GM10248 (cell line): ENCODE results near the gene ZNF805.
A peak's percentile ranks its signal among the peaks of the same experiment; 100 is the strongest.

Experiments
- CTCF ChIA-PET: fragments of 300-600 bp; sonication (Branson Sonifier 250); formaldehyde crosslinking; extraction: SDS; loops from one replicate; lab custom pipeline; 2021; ENCODE audit warnings: antibody characterized with exemption; lab: Yijun Ruan, JAX
- POLR2A ChIA-PET: fragments of 350-650 bp; sonication (Branson Sonifier 250); formaldehyde crosslinking; extraction: SDS; loops from one replicate; lab custom pipeline; 2020; ENCODE audit warnings: antibody characterized with exemption; lab: Yijun Ruan, JAX
- DNase-seq: peaks from one replicate; pipeline ENCODE4 v3.0.0; 2012; ENCODE audit errors: extremely low spot score
- CTCF ChIP-seq: IDR thresholded peaks from 2 replicates; pipeline ENCODE4 v1.5.1; 2012; ENCODE audit warnings: mild to moderate bottlenecking, low read depth; ENCODE audit errors: extremely low read depth, missing control alignments, control extremely low read depth

Gene ZNF805

GRCh38 chr19:57262044-57262443 is 21.6 kb downstream of the ZNF805 start:
- DNase-seq, result no peak
- CTCF ChIA-PET, result interaction anchor here (0.8 to 1.5 kb wide), 2 partner anchors 10 kb away, joined by 3 read pairs; no protein-coding TSS in a partner anchor
- POLR2A ChIA-PET, result no interaction called here
- TF ChIP-seq CTCF, result no peak

- TF ChIP-seq CTCF, result no peak
- POLR2A ChIA-PET, result no interaction called here
- no peak for DNase-seq
- CTCF ChIA-PET, result interaction anchor here (1.0 to 1.5 kb wide), 2 partner anchors 11 to 21 kb away, joined by 3 read pairs; no protein-coding TSS in a partner anchor
These were observed 22.9 kb downstream of the ZNF805 start for GRCh38 chr19:57263244-57263741.

- peak; percentile 23 for DNase-seq
- POLR2A ChIA-PET, result no interaction called here
- no peak for TF ChIP-seq CTCF
- CTCF ChIA-PET, result no interaction called here
These were observed 26.9 kb downstream of the ZNF805 start for GRCh38 chr19:57267291-57267690.

GRCh38 chr19:57269515-57270250 is 29.3 kb downstream of the ZNF805 start:
- DNase-seq, result no peak

GRCh38 chr19:57271280-57271679 is 30.8 kb downstream of the ZNF805 start:
- no peak for TF ChIP-seq CTCF
- ChIA-PET POLR2A (no interaction called here), CTCF (no interaction called here)
- DNase-seq, result no peak

More at GRCh38 chr19:57269515-57270250, 29.3 kb downstream of the ZNF805 start:
- POLR2A ChIA-PET, result no interaction called here
- TF ChIP-seq CTCF, result no peak
- CTCF ChIA-PET, result no interaction called here

- TF ChIP-seq CTCF, result no peak
- no peak for DNase-seq
- ChIA-PET POLR2A (no interaction called here), CTCF (interaction anchor here (0.9 to 1.9 kb wide), 4 partner anchors 13 to 43 kb away, joined by 3 to 6 read pairs (median 4); no protein-coding TSS in a partner anchor)
These were observed 32.6 kb downstream of the ZNF805 start for GRCh38 chr19:57273014-57273413.
